GM19043 (cell line): ENCODE data around the gene TMC4.
"Not testable (repeated sequence)": the region's sequence is repeated elsewhere in the genome, so short reads cannot be mapped to it uniquely, and the experiment has no call there.

Source experiments
- ATAC-seq: cut with Tn5 transposase; IDR thresholded peaks from one replicate; pipeline ENCODE4 v1.9.1; 2021; ENCODE audit warnings: low read depth; ENCODE audit not compliant: unreplicated experiment

Gene TMC4, protein sequence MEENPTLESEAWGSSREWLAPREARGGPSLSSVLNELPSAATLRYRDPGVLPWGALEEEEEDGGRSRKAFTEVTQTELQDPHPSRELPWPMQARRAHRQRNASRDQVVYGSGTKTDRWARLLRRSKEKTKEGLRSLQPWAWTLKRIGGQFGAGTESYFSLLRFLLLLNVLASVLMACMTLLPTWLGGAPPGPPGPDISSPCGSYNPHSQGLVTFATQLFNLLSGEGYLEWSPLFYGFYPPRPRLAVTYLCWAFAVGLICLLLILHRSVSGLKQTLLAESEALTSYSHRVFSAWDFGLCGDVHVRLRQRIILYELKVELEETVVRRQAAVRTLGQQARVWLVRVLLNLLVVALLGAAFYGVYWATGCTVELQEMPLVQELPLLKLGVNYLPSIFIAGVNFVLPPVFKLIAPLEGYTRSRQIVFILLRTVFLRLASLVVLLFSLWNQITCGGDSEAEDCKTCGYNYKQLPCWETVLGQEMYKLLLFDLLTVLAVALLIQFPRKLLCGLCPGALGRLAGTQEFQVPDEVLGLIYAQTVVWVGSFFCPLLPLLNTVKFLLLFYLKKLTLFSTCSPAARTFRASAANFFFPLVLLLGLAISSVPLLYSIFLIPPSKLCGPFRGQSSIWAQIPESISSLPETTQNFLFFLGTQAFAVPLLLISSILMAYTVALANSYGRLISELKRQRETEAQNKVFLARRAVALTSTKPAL

DNA sequence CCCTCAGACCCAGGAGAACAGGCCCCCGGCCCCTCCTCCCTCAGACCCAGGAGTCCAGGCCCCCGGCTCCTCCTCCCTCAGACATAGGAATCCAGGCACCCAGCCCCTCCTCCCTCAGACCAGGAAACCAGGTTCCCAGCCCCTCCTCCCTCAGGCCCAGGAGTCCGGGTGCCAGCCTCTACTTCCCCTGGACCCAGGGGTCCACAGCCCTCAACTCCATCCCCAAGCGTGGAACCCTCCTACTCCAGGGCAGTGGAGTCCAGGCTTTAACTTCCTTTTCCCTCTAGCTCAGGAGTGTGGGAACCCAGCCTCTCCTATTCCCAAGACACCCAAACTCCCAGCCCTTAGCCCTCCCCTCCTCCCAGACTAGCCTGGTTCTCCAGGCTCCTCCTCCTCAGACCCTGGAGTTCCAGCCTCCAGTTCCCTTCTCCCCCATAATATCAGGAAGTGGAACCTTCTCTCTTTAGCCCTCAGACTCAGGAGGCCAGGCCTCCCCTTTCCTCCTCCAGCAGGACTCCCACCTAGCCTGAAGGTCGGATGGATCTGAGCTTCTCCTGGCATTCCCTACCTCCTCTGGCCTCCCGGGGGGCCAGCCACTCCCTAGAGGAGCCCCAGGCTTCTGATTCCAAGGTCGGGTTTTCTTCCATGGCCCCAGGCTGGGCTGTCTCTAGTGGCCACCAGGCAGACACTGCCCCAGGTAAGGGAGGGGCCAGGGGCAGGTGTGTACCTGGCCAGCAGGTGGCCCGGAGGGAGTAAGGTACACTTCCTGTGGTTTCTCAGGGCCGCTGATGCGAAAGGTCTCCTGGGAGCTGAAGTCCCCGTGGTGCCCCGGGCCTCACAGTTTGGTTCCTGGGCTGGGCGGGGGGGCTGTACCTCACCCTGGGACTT is at the start of gene TMC4:
TMC4 (minus strand) TSS at position 690 of the 888 bp plus-strand sequence; CDS start at position 647, 43 bp downstream.
- no peak for ATAC-seq

DNA sequence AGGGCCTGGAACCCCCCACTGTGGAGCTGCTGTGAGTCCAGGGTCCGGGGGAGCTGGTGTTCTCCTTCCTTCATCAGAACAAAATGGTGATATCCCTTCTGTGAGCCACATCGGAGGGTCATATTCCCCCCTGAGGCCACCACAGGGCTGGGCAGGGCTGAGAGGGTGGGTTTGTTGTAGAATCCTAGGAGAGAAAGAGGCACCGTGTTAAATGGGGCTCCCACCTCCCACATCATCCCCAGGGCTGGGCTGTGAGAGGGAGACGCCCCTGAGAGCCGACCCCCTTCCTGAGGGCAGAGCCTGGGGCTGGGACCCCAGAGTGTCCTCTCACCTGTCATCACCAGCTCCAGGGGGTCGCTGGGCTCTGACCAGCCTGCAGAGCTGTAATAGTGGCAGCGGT is 49.0 kb upstream of the TMC4 start:
- ATAC-seq = not testable (repeated sequence)

DNA sequence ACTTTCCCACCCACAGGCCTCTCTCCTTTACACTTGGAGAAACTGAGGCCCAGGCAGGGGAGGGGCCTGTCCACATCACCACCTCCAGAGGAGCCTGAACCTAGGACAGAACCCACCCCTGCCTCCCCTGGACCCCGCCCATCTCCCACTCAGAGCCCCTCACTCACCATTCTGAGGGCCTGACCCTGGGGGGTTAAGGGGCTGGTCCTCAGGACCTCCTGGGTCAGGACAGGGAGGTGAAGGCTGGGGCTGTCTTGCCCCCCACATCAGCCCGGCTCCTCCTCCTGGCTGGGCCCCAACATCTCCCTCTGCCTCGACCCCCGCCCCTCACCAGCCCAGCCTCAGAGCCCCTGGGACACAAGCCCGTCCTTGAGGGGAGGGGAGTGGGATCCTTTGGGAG is 46.7 kb upstream of the TMC4 start:
- not testable (repeated sequence) for ATAC-seq

DNA sequence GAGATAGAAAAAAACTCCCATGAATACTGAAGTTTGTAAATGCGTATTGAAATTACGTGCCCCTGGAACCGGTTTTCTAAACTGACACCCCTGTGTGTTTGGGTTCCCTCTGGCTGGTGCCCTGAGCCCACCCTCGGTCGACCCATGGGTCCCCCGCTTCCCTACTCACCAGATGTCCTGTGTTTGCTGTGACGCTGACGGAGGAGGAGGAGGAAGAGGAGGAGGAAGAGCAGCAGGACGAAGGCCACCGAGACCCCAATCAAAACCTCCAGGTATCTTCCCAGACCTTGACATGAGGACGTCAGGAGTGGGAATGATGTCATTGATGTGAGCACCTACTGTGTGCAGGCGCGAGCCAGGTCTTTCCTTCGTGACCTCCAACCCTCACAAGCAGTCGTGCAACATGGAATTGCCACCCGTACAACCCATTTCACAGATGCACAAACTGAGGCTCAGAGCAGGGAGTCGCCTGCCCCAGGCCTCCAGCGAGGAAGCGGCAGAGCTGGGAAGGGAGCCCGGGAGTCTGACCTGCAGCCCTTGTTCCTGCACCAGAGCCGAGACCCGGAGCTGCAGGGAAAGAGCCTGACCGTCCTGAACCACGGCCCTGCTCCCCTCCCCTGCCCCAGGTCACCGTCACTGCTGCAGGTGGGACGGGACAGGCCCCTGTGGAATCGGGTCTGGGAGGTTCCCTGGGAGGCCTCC is 46.2 kb upstream of the TMC4 start:
- no peak for ATAC-seq

DNA sequence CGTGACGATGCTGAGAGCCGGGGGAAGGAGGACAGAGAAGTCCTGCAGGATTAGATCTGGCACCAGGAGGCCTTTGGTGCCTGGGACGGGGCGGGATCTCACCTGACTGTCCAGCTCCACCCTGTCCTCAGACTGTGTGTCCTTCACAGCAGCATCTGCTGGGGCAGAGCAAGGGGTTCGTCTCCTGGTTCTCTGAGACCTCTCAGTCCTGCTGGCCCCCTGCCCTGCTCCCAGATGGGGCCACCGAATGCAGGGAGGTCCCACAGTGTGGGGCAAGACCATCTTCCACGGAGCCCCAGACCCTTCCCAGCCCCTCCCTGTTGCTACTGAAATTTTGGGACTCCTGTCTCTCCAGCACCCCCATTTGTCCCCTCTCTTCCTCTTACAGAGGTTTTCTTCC is 45.3 kb upstream of the TMC4 start:
- no peak for ATAC-seq

DNA sequence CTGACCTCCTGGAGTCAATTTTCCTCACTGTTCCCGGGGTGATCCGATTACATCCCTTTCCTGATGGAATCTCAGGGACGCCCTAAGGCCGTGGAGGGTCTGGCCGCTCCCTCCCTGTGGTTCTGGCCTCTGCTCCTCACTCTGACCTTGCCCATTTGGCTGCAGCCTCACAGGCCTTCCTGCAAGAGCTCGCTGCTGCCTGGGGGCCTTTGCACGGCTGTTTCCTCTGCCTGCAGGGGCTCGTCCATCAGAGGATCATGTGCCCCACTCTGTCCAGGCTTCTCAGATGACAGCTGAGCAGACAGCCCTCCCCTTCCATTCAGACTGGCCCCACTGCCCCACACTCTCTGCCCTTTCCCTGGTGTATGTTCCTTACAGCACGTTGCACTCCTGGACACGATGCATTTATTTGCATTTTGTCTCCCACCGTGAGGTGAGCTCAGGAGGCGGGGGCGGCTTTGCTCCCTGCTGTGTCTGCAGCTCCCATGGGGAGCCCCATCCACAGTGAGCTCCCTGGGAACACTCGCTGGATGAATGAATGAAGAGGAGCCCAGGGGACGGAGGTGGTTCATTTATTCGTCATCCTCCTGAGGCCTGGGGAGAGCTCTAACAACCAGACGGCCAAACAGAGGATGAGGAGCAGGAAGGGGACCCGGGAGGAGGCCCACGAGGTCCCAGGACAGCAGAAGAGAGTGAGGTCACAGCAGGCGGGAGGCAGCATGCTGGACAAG is 44.7 kb upstream of the TMC4 start:
- not testable (repeated sequence) for ATAC-seq

DNA sequence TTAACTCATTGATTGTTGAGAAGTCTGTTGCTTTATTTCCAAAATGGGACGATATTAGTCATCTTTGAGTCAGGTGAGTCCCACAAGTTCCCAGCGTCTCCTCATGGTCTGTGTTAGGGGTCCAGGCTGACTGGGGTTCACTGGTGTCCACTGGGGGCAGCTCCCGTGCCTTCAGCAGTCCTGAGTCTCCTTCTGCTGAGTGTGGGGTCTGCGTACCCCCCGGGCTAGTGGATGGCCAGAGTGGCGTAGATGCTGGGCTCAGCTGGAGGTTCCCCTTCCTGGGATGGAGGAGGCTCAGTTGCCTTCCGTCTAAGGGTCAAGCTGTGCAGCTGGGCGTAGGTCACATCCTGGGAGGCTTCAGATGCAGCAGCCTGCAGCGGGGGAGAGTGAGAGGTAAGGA is 43.9 kb upstream of the TMC4 start:
- no peak for ATAC-seq

DNA sequence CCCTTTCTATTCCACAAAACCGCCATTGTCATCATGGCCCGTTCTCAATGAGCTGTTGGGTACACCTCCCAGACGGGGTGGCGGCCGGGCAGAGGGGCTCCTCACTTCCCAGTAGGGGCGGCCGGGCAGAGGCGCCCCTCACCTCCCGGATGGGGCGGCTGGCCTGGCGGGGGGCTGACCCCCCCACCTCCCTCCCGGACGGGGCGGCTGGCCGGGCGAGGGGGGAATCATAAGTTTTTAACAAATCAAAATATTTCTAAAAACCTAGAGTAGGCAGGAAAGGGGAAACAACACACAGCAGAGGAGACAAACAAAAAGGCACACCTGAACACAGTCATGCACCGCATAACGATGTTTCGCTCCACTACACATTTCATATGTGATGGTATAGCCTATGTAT is 41.8 kb upstream of the TMC4 start:
- not testable (repeated sequence) for ATAC-seq

DNA sequence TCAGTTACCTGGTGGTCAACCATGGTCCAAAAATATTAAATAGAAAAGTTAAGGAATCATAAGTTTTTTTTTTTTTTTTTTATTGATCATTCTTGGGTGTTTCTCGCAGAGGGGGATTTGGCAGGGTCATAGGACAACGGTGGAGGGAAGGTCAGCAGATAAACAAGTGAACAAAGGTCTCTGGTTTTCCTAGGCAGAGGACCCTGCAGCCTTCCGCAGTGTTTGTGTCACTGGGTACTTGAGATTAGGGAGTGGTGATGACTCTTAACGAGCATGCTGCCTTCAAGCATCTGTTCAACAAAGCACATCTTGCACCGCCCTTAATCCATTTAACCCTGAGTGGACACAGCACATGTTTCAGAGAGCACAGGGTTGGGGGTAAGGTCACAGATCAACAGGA is 41.3 kb upstream of the TMC4 start:
- not testable (repeated sequence) for ATAC-seq

DNA sequence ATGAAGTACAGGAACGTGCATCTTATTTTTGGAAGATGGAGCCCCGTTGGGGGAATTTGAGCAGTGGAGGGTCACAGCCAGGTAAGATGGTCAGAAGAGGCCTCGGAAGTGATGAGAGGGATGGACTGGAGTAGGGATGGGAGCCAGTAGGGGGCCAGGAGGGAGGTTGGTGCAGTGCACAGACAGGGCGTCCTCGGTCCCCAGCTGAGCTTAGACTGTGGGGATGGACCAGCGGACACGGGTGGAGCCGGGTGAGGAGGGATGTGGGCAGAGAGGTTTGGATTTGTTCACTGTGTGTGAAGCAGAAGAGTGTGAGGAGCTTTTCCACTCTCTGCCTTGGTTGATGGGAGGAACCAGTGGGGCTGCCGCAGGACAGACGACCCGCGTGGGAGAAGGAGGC is 38.3 kb upstream of the TMC4 start:
- ATAC-seq = no peak

DNA sequence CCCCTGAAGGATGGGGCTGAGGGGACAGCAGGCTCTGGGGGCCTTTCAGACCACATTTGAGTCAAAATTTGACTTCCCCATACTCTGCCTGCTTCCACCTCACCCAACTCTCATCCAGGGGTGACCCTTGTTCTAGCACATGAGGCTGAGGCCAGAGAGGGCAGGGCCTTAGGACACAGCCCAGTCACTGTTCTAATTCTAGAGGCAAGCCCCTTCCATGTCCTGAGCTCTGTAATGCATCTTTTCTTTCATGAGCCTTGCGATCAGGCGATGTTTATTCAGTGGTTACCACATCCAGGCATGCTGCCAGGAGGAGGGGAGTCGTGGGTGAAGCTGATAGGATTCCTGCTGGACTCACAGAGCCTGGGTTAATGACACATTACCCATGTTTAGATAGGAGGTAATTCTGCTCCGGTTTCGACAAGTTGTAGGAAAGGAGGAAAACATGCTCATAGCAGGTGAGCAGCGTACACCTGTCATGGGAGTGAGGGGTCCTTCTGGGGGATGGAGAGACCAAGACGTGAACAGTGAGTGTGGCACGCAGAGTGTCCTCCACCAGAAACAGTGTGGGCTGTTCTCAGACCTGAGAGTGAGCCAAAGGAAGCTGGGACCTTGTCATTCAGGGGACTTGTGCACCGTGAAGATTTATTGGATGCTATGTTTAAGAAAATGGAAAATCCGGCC is 37.0 kb upstream of the TMC4 start:
- no peak for ATAC-seq

DNA sequence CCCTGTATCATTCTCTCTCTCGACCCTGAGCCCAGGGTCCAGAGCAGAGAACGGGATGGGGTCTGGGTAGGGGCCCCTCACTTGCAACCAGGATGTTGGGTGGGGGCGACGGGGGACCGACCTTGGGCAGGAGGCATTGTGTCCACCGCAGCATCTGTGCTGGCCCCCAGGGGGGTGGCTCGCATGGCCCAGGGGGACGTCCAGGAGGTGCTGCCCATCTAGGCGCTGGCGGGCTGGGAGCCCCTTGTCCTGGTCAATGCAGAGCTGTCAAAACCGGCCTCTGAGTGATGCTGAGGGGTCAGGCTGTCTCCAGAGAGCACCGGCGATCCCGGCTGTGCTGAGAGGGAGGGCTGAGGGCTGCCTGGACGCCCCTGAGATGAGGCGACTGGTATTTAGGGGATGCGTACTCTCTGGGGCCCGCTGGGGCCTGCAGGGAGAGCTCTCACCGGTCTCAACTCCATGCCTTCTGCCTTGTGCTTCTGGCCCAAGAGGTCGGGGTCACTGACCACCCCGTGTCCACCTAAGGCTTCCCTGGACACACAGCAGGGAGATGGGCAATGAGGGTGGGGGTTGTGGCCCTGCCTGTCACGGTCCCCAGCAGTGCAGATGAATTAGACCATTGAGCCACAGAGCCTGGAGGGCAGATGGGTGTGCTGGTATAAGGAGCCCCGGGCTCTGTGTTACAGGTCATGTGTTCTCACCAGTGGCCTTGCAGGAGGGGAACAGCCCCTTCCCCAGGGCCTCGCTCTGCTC is 36.3 kb upstream of the TMC4 start:
- ATAC-seq = no peak

DNA sequence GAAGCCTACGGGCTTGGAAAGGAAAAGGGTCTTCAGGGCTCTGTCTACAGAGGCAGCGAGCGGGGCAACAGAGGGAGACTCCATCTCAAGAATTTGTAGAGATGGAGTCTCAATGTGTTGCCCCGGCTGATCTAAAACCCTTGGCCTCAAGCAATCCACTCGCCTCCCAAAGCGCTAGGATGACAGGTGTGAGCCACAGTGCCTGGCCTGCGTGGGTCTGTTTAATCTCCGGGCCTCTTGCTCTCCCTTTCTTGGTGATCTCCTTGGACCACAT is 35.8 kb upstream of the TMC4 start:
- no peak for ATAC-seq

DNA sequence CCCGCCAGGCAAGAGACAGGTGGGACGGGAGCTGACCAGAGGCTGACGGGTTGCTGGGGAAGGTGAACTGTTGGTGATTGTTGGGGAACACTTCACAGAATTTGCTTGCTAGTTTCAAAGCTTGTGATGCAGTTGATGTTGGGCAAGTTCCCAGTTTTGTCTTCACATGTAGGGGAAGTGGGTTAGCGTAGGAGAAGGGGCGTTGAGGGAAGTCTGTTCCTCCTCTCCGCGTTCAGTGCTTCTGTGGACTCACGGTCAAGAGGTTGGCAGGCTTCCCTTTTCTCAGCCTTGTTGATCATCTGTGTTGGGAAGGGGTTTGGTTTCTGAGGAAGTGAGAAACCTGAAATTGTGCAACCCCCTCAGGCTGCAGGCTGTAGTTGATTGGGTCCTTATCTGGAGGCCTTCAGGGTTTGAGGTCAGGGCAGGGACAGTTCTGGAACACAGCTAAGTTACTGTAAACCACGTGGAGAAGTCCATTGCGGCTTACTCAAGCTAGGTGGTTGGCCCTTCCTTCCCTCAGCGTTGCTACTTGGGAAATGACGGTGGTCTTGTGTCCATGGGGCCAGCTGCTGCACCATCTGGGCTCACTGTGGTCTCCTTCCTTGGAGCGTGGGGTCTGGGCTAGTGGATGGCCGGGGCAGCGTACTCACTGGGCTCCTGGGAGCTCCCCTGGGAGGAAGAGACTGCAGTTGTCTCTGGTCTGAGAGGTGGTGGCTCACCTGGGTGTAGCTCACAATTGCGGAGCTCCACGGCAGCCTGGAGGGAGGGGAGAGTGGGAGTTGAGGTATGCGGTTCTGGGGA is 35.2 kb upstream of the TMC4 start:
- peak; percentile 39 for ATAC-seq

DNA sequence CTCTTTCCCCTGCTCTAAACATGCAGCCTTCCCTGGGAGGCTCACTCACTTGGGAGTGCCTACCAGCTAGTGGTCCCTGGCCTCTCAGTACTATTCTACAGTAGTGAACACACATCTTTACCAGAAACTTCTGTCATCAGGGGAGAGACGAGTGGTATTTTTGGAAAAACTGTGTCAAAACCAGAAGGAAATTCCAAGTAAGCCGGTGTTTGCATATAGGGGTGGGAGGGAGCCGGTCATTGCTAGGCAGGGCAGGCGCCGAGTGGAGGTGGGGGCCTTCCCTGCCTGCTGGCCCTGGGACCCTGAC is 34.7 kb upstream of the TMC4 start:
- no peak for ATAC-seq

DNA sequence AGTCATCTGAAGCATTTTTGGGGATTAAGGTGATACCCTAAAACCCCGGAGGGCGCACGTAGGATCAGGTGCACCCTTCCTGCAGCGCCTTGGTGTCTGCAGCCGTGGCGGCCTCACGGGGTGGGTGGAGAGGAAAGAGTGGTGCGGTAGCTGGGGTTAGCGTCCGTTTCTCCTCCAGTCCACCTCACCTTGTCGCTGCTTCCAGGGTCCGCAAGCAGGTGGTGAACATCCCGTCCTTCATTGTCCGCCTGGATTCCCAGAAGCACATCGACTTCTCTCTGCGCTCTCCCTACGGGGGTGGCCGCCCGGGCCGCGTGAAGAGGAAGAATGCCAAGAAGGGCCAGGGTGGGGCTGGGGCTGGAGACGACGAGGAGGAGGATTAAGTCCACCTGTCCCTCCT is 34.2 kb upstream of the TMC4 start:
- ATAC-seq = not testable (repeated sequence)

DNA sequence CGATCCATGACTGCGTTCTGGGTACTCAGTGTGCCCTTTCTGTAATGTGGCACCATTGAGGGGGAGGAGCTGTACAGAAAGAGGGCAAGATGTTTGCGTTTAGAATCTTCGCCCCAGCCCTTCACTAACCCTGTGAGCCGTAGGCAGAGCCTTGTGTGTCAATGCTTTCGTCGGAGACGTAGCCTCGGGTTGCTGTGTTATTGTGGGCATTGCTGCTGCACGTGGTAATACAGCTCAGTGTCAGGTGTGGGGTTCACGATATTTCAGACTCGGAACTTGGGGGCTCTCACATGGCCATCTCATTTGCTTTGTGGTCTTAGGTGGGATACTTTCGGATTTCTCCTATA is 33.8 kb upstream of the TMC4 start:
- ATAC-seq = no peak
